ENCODE data around the gene SLC5A5. TPM values are rescaled to one million over a fixed set of nuclear protein-coding genes. Genes with fewer than 3 reads are reported as not detected.

SLC5A5 gene
- total RNA-seq, 1 experiment from 2014 or later: 1.8 TPM

- Histone ChIP-seq H3K4me2 (ENCODE audit: insufficient read depth, insufficient read length, low read length) (no peak overlapping the region), H4K91ac (ENCODE audit: insufficient read length, low read depth, low read length) (no peak overlapping the region), H3K18ac (ENCODE audit: insufficient read length, low read depth, low read length) (no peak overlapping the region), H2AFZ (ENCODE audit: low read length) (no peak overlapping the region), H3K9ac (ENCODE audit: extremely low read depth, insufficient read length, low read length) (no peak overlapping the region), H3K79me2 (ENCODE audit: insufficient read depth, low read length) (no peaks in the 10 kb centered on the region), H3K9me3 (ENCODE audit: control insufficient read depth, low read depth, low read length) (no peaks in the 10 kb centered on the region), H3K14ac (ENCODE audit: insufficient read depth, low read length) (no peak overlapping the region), H3K4me1 (ENCODE audit: insufficient read depth, low read length) (no peaks in the 10 kb centered on the region; the same call in 1 of the 2 replicates), H4K5ac (ENCODE audit: insufficient read length, low read depth, low read length) (no peak overlapping the region), H3K56ac (ENCODE audit: insufficient read length, low read depth, low read length) (no peak overlapping the region), H3K27me3 (ENCODE audit: insufficient read depth, low read length) (no peaks in the 10 kb centered on the region), H2BK120ac (ENCODE audit: low read depth, low read length, poor library complexity, severe bottlenecking) (no peak overlapping the region), H3K23ac (ENCODE audit: insufficient read length, low read depth, low read length) (no peak overlapping the region), H3K4ac (ENCODE audit: low read depth, low read length) (no peak overlapping the region), H4K20me1 (ENCODE audit: control insufficient read depth, insufficient read depth, insufficient read length) (no peaks in the 10 kb centered on the region), H2BK15ac (ENCODE audit: low read depth, low read length) (no peak overlapping the region), H4K8ac (replicated peaks; ENCODE audit: insufficient read length, low read depth, low read length) (no peak overlapping the region), H2BK20ac (ENCODE audit: low read depth, low read length, poor library complexity, severe bottlenecking) (no peak overlapping the region), H2BK12ac (ENCODE audit: insufficient read length, low read depth, low read length) (no peak overlapping the region), H3T11ph (ENCODE audit: low read length) (no peak overlapping the region), H3K79me1 (ENCODE audit: insufficient read depth, low read depth, low read length, poor library complexity, severe bottlenecking) (no peaks in the 10 kb centered on the region), H2AK5ac (ENCODE audit: insufficient read length, low read length) (no peak overlapping the region), H3K27ac (ENCODE audit: insufficient read length, low read depth, low read length) (no peak overlapping the region), H3K23me2 (ENCODE audit: insufficient read length, low read depth, low read length, poor library complexity, severe bottlenecking) (peaks cover 4% of the 10 kb centered on the region), H2BK5ac (ENCODE audit: insufficient read length, low read length) (no peak overlapping the region)
- no peaks in the 10 kb centered on the region for H3K36me3 Mint-ChIP-seq (ENCODE audit: insufficient read depth in 1 of 3, low read depth in 3 of 3)
- H3K4me1 Mint-ChIP-seq: peaks cover 26 to 33% of the 10 kb centered on the region in 2 experiments
- TF ChIP-seq CTCF (conservative IDR thresholded peaks at IDR 0.05): no peak
- peaks cover 42% of the 10 kb centered on the region for H3K27me3 Mint-ChIP-seq (ENCODE audit: low read depth)
- WGBS (ENCODE audit: extremely low coverage, insufficient read length, low lambda C conversion rate): no CpG with 5 or more reads among the region's 4 CpGs
- no peaks in the 10 kb centered on the region; a peak in 1 of 5 replicates for H3K9me3 Mint-ChIP-seq
- no peak overlapping the region for H3K4me3 Mint-ChIP-seq
- DNase-seq: no peak
- no peak overlapping the region; a peak in 1 of 7 replicates for H3K27ac Mint-ChIP-seq
Observed at GRCh38 chr19:17836530-17836929, 35.2 kb upstream of the SLC5A5 start.

Measured in H9 (cell line).